ENCODE measurements around the gene AGMAT. TPM values are rescaled to one million over a fixed set of nuclear protein-coding genes. Genes with fewer than 3 reads are reported as not detected.
A peak's percentile ranks its signal among the peaks of the same experiment; 100 is the strongest.

Gene AGMAT
- total RNA-seq, 1 donor from 2014 or later = 0.86 TPM

- Histone ChIP-seq H3K36me3 (no peaks in the 10 kb centered on the region), H2AFZ (replicated peaks) (peak overlapping the region; percentile 74), H3K4me2 (peak overlapping the region; percentile 87), H4K20me1 (ENCODE audit: low read depth) (peaks cover 20% of the 10 kb centered on the region), H3K79me2 (ENCODE audit: low read depth) (peaks cover 41% of the 10 kb centered on the region), H3K9ac (no peak overlapping the region), H3K9me3 (ENCODE audit: low read depth) (no peaks in the 10 kb centered on the region), H3K4me3 (peak overlapping the region; percentile 84), H3K4me1 (peaks cover 18% of the 10 kb centered on the region), H3K27ac (no peak overlapping the region), H3F3A (ENCODE audit: low read depth) (peaks cover 21% of the 10 kb centered on the region), H3K27me3 (no peaks in the 10 kb centered on the region)
- H3K27me3 Mint-ChIP-seq (ENCODE audit: insufficient read depth, low read depth) = peaks cover 12% of the 10 kb centered on the region
- peak overlapping the region; percentile 96 for H3K4me3 Mint-ChIP-seq
- TF ChIP-seq EZH2 (IDR thresholded peaks at IDR 0.05) (no peak), EZH2phosphoT487 (IDR thresholded peaks at IDR 0.05) (no peak), CTCF (IDR thresholded peaks at IDR 0.05) (no peak)
- H3K9me3 Mint-ChIP-seq = no peaks in the 10 kb centered on the region
- H3K36me3 Mint-ChIP-seq = no peaks in the 10 kb centered on the region
- H3K4me1 Mint-ChIP-seq = peaks cover 24% of the 10 kb centered on the region
- H3K27ac Mint-ChIP-seq = peak overlapping the region; percentile 81
- DNase-seq (ENCODE audit: low spot score) = peak; percentile 42
These were observed 31.7 kb upstream of the AGMAT start for GRCh38 chr1:15616373-15617172.

GRCh38 chr1:15610167-15610566 lies 25.3 kb upstream of the AGMAT start:
- Histone ChIP-seq H3K4me3 (no peak overlapping the region), H3K4me1 (no peaks in the 10 kb centered on the region), H3K27ac (no peak overlapping the region), H3K9ac (no peak overlapping the region), H3K4me2 (no peak overlapping the region), H2AFZ (replicated peaks) (no peak overlapping the region), H3K27me3 (peaks cover 17% of the 10 kb centered on the region), H3K9me3 (ENCODE audit: low read depth) (no peaks in the 10 kb centered on the region), H3K79me2 (ENCODE audit: low read depth) (no peaks in the 10 kb centered on the region), H3F3A (ENCODE audit: low read depth) (no peaks in the 10 kb centered on the region), H4K20me1 (ENCODE audit: low read depth) (no peaks in the 10 kb centered on the region), H3K36me3 (no peaks in the 10 kb centered on the region)
- no peaks in the 10 kb centered on the region for H3K36me3 Mint-ChIP-seq
- TF ChIP-seq CTCF (IDR thresholded peaks at IDR 0.05) = no peak
- TF ChIP-seq EZH2 (IDR thresholded peaks at IDR 0.05) = no peak
- no peak for TF ChIP-seq EZH2phosphoT487 (IDR thresholded peaks at IDR 0.05)
- H3K4me1 Mint-ChIP-seq = no peaks in the 10 kb centered on the region
- no peak overlapping the region for H3K4me3 Mint-ChIP-seq
- H3K9me3 Mint-ChIP-seq = no peaks in the 10 kb centered on the region
- no peak overlapping the region for H3K27ac Mint-ChIP-seq
- DNase-seq (ENCODE audit: low spot score) = no peak
- H3K27me3 Mint-ChIP-seq (ENCODE audit: insufficient read depth, low read depth) = peaks cover 2% of the 10 kb centered on the region

- DNase-seq (ENCODE audit: low spot score) = no peak
- H3K9me3 Mint-ChIP-seq = no peaks in the 10 kb centered on the region
- H3K4me1 Mint-ChIP-seq = no peaks in the 10 kb centered on the region
- peaks cover 2% of the 10 kb centered on the region for H3K27me3 Mint-ChIP-seq (ENCODE audit: insufficient read depth, low read depth)
- H3K9me3 ChIP-seq (ENCODE audit: low read depth) = no peaks in the 10 kb centered on the region
- H4K20me1 ChIP-seq (ENCODE audit: low read depth) = no peaks in the 10 kb centered on the region
- no peak overlapping the region for H2AFZ ChIP-seq (replicated peaks)
- H3K4me1 ChIP-seq = no peaks in the 10 kb centered on the region
- H3K4me3 ChIP-seq = no peak overlapping the region
- H3K36me3 Mint-ChIP-seq = no peaks in the 10 kb centered on the region
- no peak overlapping the region for H3K27ac Mint-ChIP-seq
- no peak overlapping the region for H3K4me2 ChIP-seq
- TF ChIP-seq EZH2phosphoT487 (IDR thresholded peaks at IDR 0.05) (no peak), CTCF (IDR thresholded peaks at IDR 0.05) (no peak), EZH2 (IDR thresholded peaks at IDR 0.05) (no peak)
- H3F3A ChIP-seq (ENCODE audit: low read depth) = no peaks in the 10 kb centered on the region
- H3K79me2 ChIP-seq (ENCODE audit: low read depth) = no peaks in the 10 kb centered on the region
- H3K9ac ChIP-seq = no peak overlapping the region
- no peak overlapping the region for H3K4me3 Mint-ChIP-seq
- no peaks in the 10 kb centered on the region for H3K36me3 ChIP-seq
- peaks cover 21% of the 10 kb centered on the region for H3K27me3 ChIP-seq
- no peak overlapping the region for H3K27ac ChIP-seq
These were observed 24.8 kb upstream of the AGMAT start for GRCh38 chr1:15609631-15610030.

Measured in neural progenitor cell (in vitro differentiated cells).